ENCODE results near the gene ASCC1. TPM values are rescaled to one million over a fixed set of nuclear protein-coding genes. Genes with fewer than 3 reads are reported as not detected.

The ASCC1 gene
- total and polyA plus RNA-seq, 2 of the 13 experiments (the other 11 are each of a cell fraction or from before 2014, with no cell fraction given), result 21.6 to 30.1 TPM

DNA sequence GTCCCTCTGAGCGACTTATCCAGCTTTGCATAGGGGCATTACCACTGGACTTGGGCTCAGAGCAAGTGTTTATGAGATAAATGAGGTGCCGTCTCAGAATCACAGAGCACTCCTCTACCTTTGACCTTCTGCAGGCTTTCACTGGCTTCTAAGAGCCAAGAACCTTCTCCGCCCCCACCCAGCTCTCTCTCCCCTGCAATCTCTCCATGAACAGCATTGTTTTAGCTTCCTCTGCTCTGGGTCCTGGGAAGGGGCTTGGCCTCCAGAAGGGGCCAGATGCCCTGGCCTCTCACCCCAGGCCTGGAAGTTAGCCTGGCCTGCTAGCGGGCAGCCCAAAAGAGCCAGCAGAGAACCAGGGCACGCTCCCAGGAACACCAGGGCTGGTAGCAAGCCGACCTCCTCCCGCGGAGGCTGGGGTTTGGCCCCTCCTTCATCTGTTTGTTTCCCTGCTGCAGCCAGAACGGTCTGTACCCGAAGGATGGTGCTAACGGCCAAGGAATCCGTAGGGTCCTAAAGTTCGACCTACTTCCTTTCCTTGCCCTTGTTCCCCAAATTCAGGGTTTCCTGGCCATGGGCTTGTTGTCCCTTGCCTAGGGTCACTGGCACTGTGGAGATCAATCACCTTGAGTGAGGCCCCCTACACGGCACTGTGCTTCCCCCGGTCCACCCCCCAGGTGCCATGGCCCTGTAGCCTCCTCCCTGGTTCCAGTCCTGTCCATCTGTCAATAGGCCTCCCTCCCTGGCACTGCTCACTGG is 38.9 kb upstream of the ASCC1 start (continued):
- TF ChIP-seq SRSF4 (IDR thresholded peaks at IDR 0.05; ENCODE audit: low read depth, low read length, poor library complexity, severe bottlenecking) (no peak), ZNF138 (CRISPR knock-in tag; IDR thresholded peaks at IDR 0.05; ENCODE audit: low read depth) (no peak), HIC2 (CRISPR knock-in tag; IDR thresholded peaks at IDR 0.05; ENCODE audit: low read depth) (no peak), ZNF773 (CRISPR knock-in tag; IDR thresholded peaks at IDR 0.05; ENCODE audit: borderline replicate concordance) (no peak), TCF12 (IDR thresholded peaks at IDR 0.05) (no peak), TCF12 (CRISPR knock-in tag; IDR thresholded peaks at IDR 0.05) (no peak), SNAPC4 (CRISPR knock-in tag; IDR thresholded peaks at IDR 0.05) (no peak), ZNF543 (CRISPR knock-in tag; IDR thresholded peaks at IDR 0.05) (no peak), ZC3H4 (CRISPR knock-in tag; IDR thresholded peaks at IDR 0.05; ENCODE audit: borderline replicate concordance) (no peak), MED1 (CRISPR knock-in tag; IDR thresholded peaks at IDR 0.05) (peak; percentile 62; the same call in 1 of the 2 replicates), SIX1 (CRISPR knock-in tag; IDR thresholded peaks at IDR 0.05; ENCODE audit: borderline replicate concordance) (no peak), CREBL2 (CRISPR knock-in tag; IDR thresholded peaks at IDR 0.05; ENCODE audit: borderline replicate concordance) (no peak), NBN (conservative IDR thresholded peaks at IDR 0.05) (no peak)
- TF ChIP-seq, protein P1, sequence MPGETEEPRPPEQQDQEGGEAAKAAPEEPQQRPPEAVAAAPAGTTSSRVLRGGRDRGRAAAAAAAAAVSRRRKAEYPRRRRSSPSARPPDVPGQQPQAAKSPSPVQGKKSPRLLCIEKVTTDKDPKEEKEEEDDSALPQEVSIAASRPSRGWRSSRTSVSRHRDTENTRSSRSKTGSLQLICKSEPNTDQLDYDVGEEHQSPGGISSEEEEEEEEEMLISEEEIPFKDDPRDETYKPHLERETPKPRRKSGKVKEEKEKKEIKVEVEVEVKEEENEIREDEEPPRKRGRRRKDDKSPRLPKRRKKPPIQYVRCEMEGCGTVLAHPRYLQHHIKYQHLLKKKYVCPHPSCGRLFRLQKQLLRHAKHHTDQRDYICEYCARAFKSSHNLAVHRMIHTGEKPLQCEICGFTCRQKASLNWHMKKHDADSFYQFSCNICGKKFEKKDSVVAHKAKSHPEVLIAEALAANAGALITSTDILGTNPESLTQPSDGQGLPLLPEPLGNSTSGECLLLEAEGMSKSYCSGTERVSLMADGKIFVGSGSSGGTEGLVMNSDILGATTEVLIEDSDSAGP (CRISPR knock-in tag; IDR thresholded peaks at IDR 0.05; ENCODE audit: borderline replicate concordance), result peak; percentile 57; the same call in 1 of the 2 replicates

Measured in HepG2 (cell line).